Measurements from ENCODE around the gene CLASP2.
"Not testable (repeated sequence)": the region's sequence is repeated elsewhere in the genome, so short reads cannot be mapped to it uniquely, and the experiment has no call there.

Gene CLASP2

DNA sequence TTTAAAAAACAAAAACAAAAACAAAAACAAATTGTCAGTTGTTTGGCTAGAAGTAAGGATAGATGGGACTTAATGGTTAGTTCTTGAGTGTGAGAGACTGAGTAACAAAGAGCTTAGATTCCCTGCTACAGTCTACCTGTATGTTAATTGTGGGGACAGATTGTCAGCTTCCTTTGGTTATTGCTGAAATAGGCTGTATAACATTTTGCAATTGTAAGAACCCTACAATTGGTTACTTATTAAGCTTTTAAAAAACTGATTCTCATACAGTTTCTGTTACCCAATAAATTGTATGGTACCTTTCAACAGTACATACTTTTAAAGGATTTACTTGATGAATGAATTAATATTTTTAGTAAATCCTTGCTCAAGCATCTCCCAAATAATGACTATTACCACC is 35.3 kb downstream of the CLASP2 start:
- DNase-seq = no peak

DNA sequence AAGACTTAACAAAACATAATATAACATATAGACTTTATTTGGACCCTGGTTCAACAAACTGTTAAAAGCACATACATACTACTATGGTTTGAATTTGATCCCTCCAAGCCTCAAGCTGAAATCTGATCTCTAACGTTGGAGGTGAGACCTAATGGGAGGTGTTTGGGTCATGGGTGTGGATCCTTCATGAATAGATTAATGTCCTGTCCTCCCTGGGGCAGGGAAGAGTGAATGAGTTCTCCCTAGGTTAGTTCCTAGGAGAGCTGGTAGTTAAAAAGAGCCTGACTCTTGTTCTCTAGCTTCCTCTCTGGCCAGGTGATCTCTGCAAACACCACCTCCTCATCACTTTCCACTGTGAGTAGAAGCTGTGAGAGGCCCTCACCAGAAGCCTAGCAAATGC is 36.4 kb downstream of the CLASP2 start:
- DNase-seq = no peak

DNA sequence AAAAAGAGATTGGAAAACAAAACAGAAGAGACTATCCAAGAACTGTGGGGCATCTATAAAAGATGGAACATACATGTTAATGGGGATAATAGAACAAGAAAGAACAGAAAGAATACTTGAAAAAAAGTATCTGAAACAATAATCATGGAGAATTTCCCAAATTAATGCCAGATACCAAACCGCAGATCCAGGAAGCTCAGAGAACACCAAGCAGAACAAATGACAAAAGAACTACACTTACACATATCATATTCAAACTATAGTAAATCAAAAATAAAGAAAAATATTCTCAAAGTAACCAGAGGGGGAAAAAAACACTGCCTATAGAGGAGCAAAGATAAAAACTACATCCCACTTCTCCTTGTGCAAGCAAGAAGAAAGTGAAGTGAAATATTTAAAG is 40.0 kb downstream of the CLASP2 start:
- DNase-seq = no peak

DNA sequence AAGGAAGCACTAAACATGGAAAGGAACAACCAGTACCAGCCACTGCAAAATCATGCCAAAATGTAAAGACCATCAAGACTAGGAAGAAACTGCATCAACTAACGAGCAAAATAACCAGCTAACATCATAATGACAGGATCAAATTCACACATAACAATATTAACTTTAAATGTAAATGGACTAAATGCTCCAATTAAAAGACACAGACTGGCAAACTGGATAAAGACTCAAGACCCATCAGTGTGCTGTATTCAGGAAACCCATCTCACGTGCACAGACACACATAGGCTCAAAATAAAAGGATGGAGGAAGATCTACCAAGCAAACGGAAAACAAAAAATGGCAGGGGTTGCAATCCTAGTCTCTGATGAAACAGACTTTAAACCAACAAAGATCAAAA is 44.6 kb downstream of the CLASP2 start:
- DNase-seq = not testable (repeated sequence)

DNA sequence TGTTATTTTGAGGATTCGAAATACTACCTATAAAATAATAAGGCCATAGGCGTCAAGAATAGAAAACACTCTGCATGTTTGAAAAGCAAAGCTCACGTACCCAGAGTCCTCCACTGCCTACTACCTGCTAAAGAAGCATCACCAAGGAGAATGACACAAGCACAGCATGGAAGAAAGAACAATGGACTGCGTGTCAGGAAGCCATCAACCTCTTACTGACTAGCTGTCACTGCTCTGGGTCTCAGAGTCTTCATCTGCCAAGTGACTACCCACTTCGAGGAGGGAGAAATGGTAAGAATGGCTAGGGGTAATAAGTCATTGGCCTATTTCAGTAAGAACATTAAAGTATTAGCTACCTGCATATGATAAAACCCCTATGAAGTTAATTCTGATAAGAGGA is 49.4 kb downstream of the CLASP2 start:
- no peak for DNase-seq

DNA sequence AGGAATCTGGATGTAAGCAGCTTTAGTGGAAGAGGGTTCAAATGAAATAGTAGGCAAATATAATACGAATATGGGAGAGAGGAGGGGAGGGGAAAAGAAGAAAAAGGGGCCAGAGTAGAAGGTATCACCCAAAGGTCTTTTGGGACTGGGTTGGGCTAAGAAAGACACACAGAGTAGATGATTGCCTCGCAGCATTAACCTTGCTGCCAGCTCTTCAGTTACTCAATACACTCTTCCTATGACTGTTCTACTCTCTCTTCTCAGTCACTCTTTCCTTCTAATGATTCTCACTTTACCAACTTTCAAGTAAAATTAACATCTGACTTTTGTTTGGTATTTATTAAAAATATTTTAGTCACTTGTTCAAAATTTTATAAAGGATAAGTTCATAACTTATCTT is 52.8 kb downstream of the CLASP2 start:
- DNase-seq = no peak

DNA sequence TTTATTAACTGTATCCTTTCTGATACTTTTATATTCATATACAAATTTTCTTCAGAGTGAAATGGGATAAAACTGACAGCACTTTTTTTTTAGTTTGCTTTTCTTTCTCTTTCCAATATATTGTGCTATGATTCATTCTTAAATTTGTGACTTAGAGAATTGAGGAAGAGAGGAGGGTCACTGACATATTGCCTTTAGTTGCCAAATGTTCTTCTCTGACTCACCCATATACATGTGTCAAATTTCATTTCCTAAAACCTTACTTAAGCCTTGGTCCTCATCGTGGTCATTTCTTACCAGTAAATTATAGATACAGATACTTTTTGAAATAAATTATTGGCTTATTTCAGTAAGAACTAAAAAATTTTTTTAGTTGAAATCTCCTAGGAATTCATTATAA is 53.9 kb downstream of the CLASP2 start:
- DNase-seq = no peak

DNA sequence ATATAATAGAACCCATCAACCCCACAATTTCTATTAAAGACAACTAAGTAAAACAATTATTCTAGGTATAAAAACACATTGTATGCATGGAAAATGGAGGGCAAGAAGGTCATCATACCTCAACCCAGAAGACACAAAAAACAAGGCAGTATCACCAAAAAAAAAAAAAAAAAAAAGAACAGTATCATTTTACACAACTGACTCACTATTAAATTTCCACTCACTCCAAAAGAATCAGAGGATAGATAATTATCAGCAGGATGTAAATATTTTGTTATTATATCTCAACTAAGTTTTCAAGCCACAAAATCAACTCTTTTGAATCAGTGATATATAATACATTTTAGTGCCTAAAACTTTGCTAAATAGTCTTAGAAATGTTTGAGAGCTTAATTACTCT is 55.0 kb downstream of the CLASP2 start:
- DNase-seq = no peak

DNA sequence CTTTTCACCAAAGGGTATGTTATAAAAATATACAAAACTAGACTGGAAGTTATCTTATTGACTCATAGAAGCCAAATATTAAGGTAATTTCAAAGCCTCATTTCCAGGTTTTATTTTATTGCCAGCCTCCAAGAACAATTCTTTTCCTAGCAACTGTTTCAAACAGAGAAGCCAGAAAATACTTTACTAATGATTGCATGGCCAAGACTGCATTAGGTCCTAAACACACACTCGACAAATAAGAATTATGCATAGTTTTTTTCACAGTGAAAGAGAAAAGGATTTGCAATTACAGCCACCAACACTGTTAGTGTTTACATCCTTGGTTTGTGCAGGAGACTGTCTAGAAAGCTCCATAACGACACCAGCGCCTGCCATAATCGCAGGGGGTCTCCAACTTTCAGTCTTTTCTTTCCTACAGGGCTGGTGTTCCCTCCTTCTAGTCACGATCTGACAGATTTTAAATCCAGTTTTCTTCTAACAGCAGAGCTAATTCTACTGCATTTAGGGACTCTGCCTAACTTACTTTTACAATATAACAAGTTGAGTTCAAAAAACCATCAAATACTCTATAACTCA is 58.1 kb downstream of the CLASP2 start:
- DNase-seq = no peak

DNA sequence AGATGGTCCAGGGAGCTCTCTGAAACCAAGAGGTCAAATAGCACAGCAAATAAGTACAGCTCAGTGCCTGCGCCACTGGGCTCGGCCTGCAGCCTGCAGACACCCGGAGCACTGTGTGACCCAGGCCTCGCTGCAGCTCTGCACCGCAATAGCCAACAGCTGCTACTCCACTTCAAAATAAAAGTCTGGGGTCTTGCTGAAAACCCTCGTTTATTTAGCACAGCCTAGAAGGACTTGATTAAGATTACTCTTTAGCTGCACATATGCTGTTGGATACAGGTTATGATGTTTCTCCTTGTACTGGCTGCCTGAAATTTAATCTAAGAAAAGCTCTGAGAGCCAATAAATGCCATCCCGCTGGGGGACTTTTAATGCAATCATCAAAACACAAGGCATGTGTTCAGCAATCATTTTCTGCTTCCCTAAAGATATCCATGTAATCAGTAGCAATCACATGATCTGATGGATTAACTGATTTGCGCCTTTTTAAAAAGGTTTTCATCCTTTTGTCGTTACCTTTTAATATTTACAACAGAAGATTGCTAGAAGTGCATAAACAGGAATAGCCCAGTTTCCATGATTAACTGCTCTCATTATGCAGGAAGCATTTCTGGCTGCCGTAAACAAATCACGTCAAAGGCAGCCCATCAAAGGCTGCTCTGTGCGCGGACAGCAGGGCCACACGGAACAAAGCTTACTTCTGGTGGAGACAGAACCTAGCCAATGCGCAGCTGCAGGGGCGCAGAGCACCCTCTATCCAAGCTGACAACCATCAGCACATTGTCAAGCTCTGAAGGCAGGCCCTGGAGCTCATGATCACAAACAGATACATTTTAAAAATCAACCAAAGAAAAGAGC is 58.8 kb downstream of the CLASP2 start:
- no peak for DNase-seq

DNA sequence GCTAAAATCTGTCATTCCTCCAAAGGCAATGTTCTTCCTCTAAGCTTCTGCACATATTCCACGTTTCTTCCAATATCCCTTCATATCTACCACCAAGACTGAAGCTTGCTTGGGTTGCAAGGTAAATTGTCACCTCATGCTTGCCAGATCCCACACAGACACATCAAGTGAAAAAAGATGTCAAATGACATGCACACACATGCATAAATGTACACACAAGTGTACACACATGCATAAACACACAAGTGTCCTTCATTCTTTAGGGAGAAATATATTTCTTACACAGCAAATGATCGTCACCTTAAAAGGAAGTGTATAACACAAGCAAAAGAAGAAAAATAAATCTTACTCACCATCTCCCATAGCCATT is 59.4 kb downstream of the CLASP2 start:
- DNase-seq = no peak

DNA sequence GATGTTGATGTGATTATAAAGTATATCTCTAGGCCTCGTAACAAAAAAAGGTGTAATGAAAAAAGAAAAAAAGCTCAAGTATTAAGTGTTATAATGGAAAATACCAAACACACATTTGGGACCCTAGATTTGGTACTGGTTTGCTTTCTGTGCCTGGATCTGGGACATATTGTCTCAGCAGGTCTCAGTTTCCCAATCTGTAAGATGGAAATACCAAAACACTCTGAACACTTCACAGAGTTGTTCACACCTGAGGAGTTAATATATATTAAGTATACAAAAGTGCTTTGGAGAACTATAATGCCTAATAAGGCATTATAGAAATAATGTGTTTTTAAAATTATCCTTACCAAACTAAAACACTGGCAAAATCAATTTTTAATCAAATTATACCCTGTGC is 60.0 kb downstream of the CLASP2 start:
- DNase-seq = no peak

DNA sequence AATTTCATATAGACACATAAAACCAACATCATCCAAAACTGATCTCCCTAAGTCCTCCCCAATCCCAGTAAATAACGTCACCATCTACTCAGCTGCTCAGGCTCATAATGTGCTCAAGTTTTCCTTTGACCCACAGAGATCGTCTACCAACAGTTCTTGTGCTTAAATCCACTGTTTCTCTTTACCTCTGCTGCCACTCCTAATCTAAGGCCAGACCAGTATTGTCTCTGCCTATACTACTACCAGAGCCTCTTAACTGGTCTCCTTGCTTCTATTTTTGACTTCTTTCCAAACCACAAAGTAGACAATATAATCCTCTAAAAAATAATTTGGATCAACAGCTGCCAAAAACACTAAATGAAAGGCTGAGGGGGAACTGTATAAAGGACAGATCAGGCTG is 65.3 kb downstream of the CLASP2 start:
- no peak for DNase-seq

DNA sequence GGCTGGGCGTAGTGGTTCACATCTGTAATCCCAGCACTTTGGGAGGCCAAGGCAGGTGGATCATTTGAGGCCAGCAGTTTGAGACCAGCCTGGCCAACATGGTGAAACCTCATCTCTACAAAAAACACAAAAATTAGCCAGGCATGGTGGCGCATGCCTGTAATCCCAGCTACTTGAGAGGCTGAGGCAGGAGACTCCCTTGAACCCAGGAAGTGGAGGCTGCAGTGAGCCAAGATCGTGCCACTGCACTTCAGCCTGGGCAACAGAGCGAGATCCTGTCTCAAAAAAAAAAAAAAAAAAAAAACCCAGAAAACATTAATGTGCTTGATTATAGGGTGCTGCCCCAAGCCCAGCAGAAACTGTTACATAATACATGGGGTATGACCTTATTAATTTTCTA is 67.0 kb downstream of the CLASP2 start:
- DNase-seq = not testable (repeated sequence)

DNA sequence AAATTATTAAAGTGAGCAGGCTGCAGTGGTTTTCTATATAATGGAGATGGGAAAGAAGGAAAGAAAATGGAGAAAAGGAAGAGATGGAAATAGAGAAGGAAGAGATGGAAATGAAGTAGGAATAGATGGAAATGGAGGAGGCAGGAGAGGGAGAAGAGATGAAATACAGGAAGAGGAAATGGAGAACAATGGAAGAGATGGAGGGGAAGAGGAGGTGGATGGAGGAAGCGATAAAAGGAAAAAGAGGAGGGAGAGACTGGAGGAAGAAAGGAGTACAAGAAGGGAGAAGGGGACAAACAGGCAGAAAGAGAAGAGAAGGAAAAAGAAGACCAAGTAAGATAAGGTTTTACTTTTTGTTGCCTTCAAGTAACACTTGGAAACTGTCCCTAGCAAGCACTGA is 67.6 kb downstream of the CLASP2 start:
- no peak for DNase-seq

DNA sequence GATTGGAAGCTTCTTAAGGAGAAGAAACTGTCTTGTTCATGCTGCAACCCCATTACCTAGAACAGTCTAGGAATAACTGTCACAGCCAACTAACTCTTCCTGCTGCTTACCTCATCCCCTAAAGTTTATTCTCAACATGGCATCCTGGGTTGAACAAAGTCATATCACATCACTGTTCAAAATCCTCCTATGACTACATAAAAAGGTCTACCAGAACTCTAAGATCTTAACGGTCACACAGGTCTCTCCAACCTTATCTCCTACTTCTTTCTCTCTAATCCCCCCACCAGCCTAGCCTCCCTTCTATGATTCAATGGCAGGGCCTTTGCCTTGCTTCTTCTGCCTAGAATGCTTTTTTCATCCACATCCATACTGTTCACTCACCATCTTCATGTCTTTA is 69.3 kb downstream of the CLASP2 start:
- DNase-seq = no peak

DNA sequence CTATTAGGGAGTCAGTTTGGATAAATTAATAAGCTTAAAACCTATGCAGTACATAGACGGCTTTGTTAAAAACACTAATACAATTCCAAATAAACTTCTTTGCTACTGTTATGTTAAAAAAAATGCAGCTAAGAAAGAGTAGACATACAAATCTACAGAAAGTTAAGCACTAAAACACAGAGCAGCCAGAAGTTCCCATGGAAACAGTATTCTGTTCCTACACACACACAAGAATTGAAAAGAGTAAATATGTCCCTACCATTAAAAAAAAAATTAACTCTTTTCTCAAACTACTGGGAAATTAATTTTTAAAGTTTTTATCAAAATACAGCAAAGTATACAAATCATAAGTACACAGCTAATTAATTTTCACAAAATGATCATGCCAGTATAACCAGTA is 71.6 kb downstream of the CLASP2 start:
- no peak for DNase-seq

DNA sequence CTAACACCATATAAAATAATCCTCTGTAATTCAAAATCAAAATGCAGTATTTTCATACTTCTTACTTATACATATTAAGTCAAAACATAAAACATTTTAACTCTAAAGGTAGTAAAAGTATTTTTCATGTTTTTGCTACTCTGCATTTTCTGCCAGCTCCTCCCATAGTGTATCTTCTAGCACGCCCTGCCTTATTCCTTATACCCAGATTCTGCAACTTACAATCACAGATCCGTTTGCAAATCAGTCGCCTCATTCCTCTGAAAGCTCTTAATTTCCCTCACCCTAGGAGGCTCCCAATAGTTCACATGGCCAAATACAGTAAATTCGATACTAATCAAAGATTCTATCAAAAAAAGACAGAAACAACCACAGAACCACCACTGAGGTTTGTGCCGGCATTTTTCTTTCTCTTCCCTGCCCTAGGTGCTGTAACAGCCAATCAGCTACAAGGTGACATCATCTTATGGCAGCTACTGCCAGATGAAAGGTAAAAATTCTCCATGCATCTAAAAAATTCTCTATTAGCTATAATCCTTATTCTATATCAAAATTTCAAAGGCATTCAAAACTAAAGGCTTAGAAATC is 72.9 kb downstream of the CLASP2 start:
- DNase-seq = no peak

DNA sequence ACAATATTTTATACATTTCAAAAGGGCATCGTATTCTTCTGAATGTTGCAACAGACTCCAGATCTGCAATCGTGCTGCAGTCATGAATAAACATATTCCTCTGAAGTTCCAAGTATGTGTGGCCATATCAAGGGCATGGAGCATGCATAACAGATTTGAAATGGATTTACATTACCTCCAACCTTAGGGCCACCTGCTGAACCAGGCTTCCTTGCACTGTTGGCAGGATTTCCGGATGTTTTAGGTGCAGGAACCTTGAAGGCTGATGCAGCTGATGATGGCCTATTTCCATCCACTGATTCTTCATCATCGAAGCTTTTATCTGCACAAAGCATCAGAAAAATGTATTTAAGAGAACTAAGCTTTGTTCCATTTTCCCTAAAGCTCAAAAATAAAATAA is 73.5 kb downstream of the CLASP2 start:
- DNase-seq = no peak

DNA sequence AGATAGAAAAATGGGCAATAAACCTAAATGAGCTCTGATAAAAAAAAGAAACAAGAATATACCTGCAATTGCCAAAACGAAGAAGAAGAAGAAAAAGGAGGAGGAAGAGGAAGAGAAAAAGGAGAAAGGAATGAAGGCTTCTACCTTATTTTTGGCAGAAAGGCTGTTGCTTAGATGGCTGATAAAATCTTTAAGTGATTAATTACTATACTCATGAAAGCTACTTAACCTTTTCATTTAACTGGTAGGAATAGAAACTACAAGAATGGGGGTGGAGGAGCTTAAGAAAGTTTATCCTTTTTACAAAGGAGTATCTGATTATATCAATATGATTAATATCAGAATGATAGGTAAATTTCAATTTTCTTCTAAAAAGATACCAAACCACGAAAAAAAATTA is 75.2 kb downstream of the CLASP2 start:
- DNase-seq = no peak

DNA sequence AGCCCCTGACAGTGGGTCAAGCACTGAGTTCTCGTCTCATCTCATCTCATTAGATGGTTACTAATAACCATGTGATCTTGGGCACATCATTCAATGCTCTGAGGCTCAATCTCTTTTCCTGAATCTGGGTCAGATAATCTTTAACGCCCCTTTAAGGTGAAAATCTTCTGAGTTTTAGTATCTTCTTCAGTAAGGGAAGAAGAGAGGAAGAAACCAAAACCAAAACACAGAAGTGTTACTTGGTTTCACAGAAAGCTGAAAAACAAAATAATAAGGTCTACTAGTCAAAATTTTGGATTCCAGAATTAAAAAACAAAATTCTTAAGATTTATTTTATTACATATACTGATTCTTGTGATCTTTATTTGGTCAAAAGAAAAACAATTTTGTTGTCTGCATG is 78.2 kb downstream of the CLASP2 start:
- no peak for DNase-seq

DNA sequence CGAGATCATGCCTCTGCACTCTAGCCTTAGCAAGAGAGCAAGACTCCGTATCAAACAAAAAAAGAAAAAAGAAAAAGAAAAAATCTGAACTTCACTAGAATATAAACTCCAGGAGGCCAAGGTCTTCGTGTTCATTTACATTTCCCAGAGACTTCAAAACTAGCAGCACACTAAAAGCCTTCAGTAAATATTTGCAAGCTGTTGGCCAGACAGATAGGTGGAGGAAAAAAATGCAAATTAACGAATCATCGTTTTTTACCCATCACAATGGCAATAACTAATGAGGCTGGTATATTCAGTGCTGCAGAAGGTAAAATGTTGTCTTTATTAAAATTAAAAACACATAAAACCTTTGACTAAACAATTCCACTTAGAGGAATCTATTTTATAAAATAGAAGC is 80.6 kb downstream of the CLASP2 start:
- no peak for DNase-seq

DNA sequence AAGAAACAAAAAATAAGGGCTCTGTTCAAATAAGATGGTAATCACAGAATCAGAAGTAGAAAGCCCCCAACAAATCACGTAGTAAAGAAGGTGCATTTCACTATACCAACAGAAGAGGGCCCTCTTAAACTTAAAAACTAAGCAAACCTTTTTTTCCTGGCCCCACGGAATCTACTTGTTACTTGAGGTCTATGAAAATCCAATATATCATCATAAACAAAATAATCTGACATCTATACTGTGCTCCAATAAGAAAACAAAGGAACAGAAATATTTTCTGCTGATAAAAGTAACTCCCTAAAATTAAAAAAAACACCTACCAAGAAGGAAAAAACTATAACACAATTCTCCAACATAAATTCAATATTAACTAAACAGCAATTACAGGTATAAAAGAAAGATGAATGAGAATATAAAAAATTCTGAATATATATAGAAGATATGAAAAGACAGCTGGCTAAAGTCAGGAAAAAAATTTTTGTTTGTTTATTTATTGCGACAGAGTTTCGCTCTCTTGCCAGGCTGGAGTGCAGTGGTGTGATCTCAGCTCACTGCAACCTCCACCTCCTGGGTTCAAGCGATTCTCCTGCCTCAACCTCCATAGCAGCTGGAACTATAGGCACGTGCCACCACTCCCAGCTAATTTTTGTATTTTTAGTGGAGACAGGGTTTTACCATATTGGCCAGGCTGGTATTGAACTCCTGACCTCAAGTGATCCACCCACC is 81.8 kb downstream of the CLASP2 start:
- DNase-seq = no peak

DNA sequence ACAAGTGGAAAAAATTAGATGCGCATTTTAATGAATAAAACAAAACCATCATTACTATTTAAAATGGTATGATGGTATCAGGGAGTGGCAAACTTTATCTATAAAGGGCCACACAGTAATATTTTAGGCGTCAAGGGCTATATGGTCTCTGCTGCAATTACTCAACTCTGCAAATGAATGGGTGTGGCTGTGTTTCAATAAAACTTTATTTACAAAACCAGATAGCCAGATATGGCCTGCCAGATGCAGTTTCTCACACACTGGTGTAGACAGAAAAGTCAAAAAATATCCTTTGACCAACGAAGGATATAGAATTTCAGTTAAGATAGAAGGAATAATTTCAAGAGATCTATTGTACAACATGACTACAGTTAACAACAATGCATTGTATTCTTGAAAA is 83.8 kb downstream of the CLASP2 start:
- DNase-seq = no peak

Data from activated effector memory CD4-positive, alpha-beta T cell treated with Interleukin-2 at 50 U/mL for 16 hours (primary cell).